Measurements from ENCODE around the gene CELA2B.

Gene CELA2B

GRCh38 chr1:15526490-15527339 lies 50.8 kb downstream of the CELA2B start, which contains the start of gene DNAJC16:
DNAJC16 (plus strand) TSS chr1:15526848; CDS start chr1:15529106, 2,258 bp downstream.
- DNase-seq = peak; percentile 90 to 96 (median 94)

GRCh38 chr1:15531003-15531402 lies 55.1 kb downstream of the CELA2B start:
- no peak for DNase-seq

GRCh38 chr1:15531682-15532081 lies 55.8 kb downstream of the CELA2B start:
- no peak for DNase-seq

GRCh38 chr1:15538771-15539170 lies 62.9 kb downstream of the CELA2B start:
- DNase-seq = no peak

- DNase-seq = no peak
Measured at GRCh38 chr1:15540186-15540585, 64.3 kb downstream of the CELA2B start.
